HEK293 (cell line): ENCODE measurements around the gene ASCC1.

Experiments used
- SP2 ChIP-seq: fragments of 450-650 bp; formaldehyde crosslinking; IDR thresholded peaks from 2 replicates; pipeline ENCODE4 v1.5.1; 2016; ENCODE audit warnings: missing biosample characterization, missing genetic modification characterization
- ZBTB7A ChIP-seq: fragments of 450-650 bp; formaldehyde crosslinking; IDR thresholded peaks from 2 replicates; pipeline ENCODE4 v1.5.1; 2016; ENCODE audit warnings: low read depth, missing biosample characterization, missing genetic modification characterization
- ZBTB8A ChIP-seq: fragments of 450-650 bp; formaldehyde crosslinking; IDR thresholded peaks from 2 replicates; pipeline ENCODE4 v1.5.1; 2016; ENCODE audit warnings: missing biosample characterization, missing genetic modification characterization
- ZNF449 ChIP-seq: fragments of 450-650 bp; formaldehyde crosslinking; IDR thresholded peaks from 2 replicates; pipeline ENCODE4 v1.5.1; 2017; ENCODE audit warnings: missing biosample characterization, mild to moderate bottlenecking, missing genetic modification characterization, moderate library complexity
- TF ChIP-seq, protein P1 (sequence below): fragments of 450-650 bp; formaldehyde crosslinking; IDR thresholded peaks from 2 replicates; pipeline ENCODE4 v1.5.1; 2016; ENCODE audit warnings: missing biosample characterization, missing genetic modification characterization

DNA sequence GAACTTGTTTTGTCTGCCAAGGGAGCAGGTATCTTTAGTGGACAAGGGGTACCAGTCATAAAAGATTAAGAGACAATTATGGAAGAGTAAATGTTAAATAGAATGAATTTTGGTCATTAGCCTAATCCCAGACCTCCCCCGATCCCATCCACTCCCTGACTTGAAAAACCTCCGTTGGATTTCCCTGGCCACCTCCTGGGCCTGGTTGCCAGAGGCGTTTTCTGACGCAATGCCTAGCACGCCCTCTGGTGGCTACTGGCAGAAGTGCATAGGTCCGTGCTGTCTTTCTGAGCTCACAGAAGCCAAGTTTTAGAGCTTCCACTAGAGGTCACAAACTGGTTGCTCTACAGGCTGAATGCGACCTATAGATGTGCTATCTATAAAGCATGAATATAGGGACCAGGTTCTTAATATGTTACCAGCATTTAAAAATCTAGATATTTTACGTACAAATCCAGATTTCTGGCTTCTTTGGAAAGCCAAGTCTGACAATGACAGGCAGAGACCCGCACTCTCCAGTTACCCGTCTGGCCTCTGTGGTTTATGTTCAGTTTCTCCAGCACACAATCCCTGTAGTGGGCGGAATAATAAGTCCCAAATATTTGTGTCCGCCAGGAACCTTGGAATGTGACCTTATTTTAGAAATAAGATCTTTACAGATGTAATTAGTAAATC, 167.5 kb downstream of the ASCC1 start:
- TF ChIP-seq, protein P1, sequence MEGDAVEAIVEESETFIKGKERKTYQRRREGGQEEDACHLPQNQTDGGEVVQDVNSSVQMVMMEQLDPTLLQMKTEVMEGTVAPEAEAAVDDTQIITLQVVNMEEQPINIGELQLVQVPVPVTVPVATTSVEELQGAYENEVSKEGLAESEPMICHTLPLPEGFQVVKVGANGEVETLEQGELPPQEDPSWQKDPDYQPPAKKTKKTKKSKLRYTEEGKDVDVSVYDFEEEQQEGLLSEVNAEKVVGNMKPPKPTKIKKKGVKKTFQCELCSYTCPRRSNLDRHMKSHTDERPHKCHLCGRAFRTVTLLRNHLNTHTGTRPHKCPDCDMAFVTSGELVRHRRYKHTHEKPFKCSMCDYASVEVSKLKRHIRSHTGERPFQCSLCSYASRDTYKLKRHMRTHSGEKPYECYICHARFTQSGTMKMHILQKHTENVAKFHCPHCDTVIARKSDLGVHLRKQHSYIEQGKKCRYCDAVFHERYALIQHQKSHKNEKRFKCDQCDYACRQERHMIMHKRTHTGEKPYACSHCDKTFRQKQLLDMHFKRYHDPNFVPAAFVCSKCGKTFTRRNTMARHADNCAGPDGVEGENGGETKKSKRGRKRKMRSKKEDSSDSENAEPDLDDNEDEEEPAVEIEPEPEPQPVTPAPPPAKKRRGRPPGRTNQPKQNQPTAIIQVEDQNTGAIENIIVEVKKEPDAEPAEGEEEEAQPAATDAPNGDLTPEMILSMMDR (tag by site-specific recombination): peak; percentile 98
- TF ChIP-seq ZNF449 (peak; percentile 51; the same call in 1 of the 2 replicates), SP2 (tag by site-specific recombination) (no peak), ZBTB8A (tag by site-specific recombination) (0 out of 2 replicates have a peak, but pooled peaks have one; percentile 19), ZBTB7A (tag by site-specific recombination) (no peak)
